GM12878 (cell line): ENCODE data around the gene GABRB1. TPM values are rescaled to one million over a fixed set of nuclear protein-coding genes. Genes with fewer than 3 reads are reported as not detected.

Source experiments
- ATAC-seq: fragments of 200-7000 bp; cut with Tn5 transposase; 3 replicates; pipeline ENCODE4 v1.9.1; 2020; ENCODE audit warnings: mild to moderate bottlenecking, moderate library complexity
- BruUV-seq: library from RNA; stranded (reverse); fragments of 400-500 nt; replicated peaks from 2 replicates; lab custom pipeline; 2021; lab: Mats Ljungman, UMichigan
- CTCF ChIA-PET: fragments of 300-600 bp; sonication (Branson Sonifier 250); formaldehyde crosslinking; extraction: SDS; loops from one replicate; lab custom pipeline; 2021; ENCODE audit warnings: inconsistent platforms; lab: Yijun Ruan, JAX
- POLR2A ChIA-PET: fragments of 350-600 bp; formaldehyde crosslinking; extraction: SDS; loops from one replicate; lab custom pipeline; 2021; ENCODE audit warnings: inconsistent platforms; lab: Charles Lee
- RAD21 ChIA-PET: fragments of 300-600 bp; sonication (Branson Sonifier 250); formaldehyde crosslinking; loops from one replicate; lab custom pipeline; 2023; ENCODE audit warnings: antibody characterized with exemption; ENCODE audit not compliant: unreplicated experiment; lab: Charles Lee
- SMC1A ChIA-PET: fragments of 300-600 bp; sonication (Branson Sonifier 250); formaldehyde crosslinking; loops from one replicate; lab custom pipeline; 2023; ENCODE audit not compliant: unreplicated experiment, uncharacterized antibody; lab: Charles Lee
- DNase-seq: peaks from one replicate; pipeline ENCODE4 v3.0.0-alpha.2; 2011; ENCODE audit warnings: low read depth, low spot score
- FAIRE-seq: peaks from 3 replicates; lab custom pipeline; 2011; peaks lifted over from hg19 to GRCh38; lab: Jason Lieb, UNC
- H2AFZ ChIP-seq: 2 replicates; pipeline ENCODE4 v1.6.0; 2011; ENCODE audit warnings: low read depth, low read length, control low read depth; ENCODE audit not compliant: control insufficient read depth
- H3K27ac ChIP-seq: 2 replicates; pipeline ENCODE4 v1.5.1; 2011; ENCODE audit warnings: control low read depth; ENCODE audit not compliant: control insufficient read depth, insufficient read depth
- H3K27me3 ChIP-seq, 2 experiments: replicated peaks in 1 of 2; 2 replicates each; pipeline versions ENCODE4 v1.6.0 to v1.6.1; 2011; ENCODE audit warnings: low read length in 1 of 2; ENCODE audit not compliant: control insufficient read depth in 2 of 2, insufficient read depth in 2 of 2
- H3K36me3 ChIP-seq, 2 experiments: 2 replicates each; pipeline ENCODE4 v1.5.1; 2011; ENCODE audit warnings: low read length in 1 of 2; ENCODE audit not compliant: control insufficient read depth in 2 of 2, insufficient read depth in 2 of 2
- H3K4me1 ChIP-seq: 2 replicates; pipeline ENCODE4 v1.6.1; 2011; ENCODE audit warnings: mild to moderate bottlenecking, low read length, moderate library complexity, mixed read lengths; ENCODE audit not compliant: control insufficient read depth, insufficient read depth
- H3K4me2 ChIP-seq: 2 replicates; pipeline ENCODE4 v1.6.0; 2011; ENCODE audit warnings: control low read depth; ENCODE audit not compliant: control insufficient read depth, insufficient read depth
- H3K4me3 ChIP-seq: fragments of 200-600 bp; sonication (generic); 2 replicates; pipeline ENCODE4 v1.5.1; 2016
- H3K79me2 ChIP-seq: 2 replicates; pipeline ENCODE4 v1.6.0; 2011; ENCODE audit warnings: low read length; ENCODE audit not compliant: control insufficient read depth, insufficient read depth
- H3K9ac ChIP-seq: 2 replicates; pipeline ENCODE4 v1.8.0; 2011; ENCODE audit warnings: low read length, control low read depth, mixed read lengths; ENCODE audit not compliant: control insufficient read depth, insufficient read depth
- H3K9me3 ChIP-seq: replicated peaks from 3 replicates; pipeline ENCODE4 v1.5.1; 2011; ENCODE audit warnings: mild to moderate bottlenecking, low read length; ENCODE audit not compliant: control insufficient read depth, insufficient read depth
- H4K20me1 ChIP-seq: 2 replicates; pipeline ENCODE4 v1.6.0; 2011; ENCODE audit not compliant: control insufficient read depth, insufficient read depth
- ASH2L ChIP-seq: fragments of 300-600, 200-600 bp; sonication (generic); IDR thresholded peaks from 2 replicates; pipeline ENCODE4 v1.6.1; 2017; ENCODE audit warnings: low read depth, mild to moderate bottlenecking, borderline replicate concordance
- BHLHE40 ChIP-seq, 2 experiments: fragments of 450-650 bp in 1 of 2; IDR thresholded peaks; 2 replicates each; pipeline ENCODE4 v1.6.1; 2011 to 2017; ENCODE audit warnings: low read depth in 2 of 2, borderline replicate concordance in 1 of 2, improper control_type of control experiment in 1 of 2, low read length in 1 of 2, mild to moderate bottlenecking in 1 of 2
- FOXK2 ChIP-seq: fragments of 450-650 bp; IDR thresholded peaks from 2 replicates; pipeline ENCODE4 v1.6.1; 2017; ENCODE audit warnings: mild to moderate bottlenecking, moderate library complexity
- HCFC1 ChIP-seq: fragments of 150-350 bp; IDR thresholded peaks from 2 replicates; pipeline ENCODE4 v1.6.1; 2014; ENCODE audit warnings: low read length
- HDGF ChIP-seq: fragments of 450-650 bp; IDR thresholded peaks from 2 replicates; pipeline ENCODE4 v1.6.1; 2016; ENCODE audit warnings: antibody characterized with exemption
- IKZF1 ChIP-seq: fragments of 450-650 bp; conservative IDR thresholded peaks from 2 replicates; pipeline ENCODE4 v1.6.1; 2017; ENCODE audit warnings: antibody characterized with exemption, mild to moderate bottlenecking
- MEF2A ChIP-seq: IDR thresholded peaks from 2 replicates; pipeline ENCODE4 v1.6.1; 2011; ENCODE audit warnings: low read depth, mild to moderate bottlenecking, low read length, moderate library complexity; ENCODE audit not compliant: insufficient read depth
- NR2C2 ChIP-seq: IDR thresholded peaks from 2 replicates; pipeline ENCODE4 v1.6.1; 2011; ENCODE audit warnings: borderline replicate concordance, low read depth; ENCODE audit not compliant: control insufficient read depth, insufficient read length
- PAX5 ChIP-seq: IDR thresholded peaks from 2 replicates; pipeline ENCODE4 v1.6.1; 2011; ENCODE audit warnings: low read depth, low read length, borderline replicate concordance
- PML ChIP-seq: IDR thresholded peaks from 2 replicates; pipeline ENCODE4 v1.6.1; 2012; ENCODE audit warnings: low read length, inconsistent platforms
- POLR2AphosphoS2 ChIP-seq: IDR thresholded peaks from 2 replicates; pipeline ENCODE4 v1.6.1; 2011; ENCODE audit warnings: low read depth, mild to moderate bottlenecking, low read length, improper control_type of control experiment, moderate library complexity
- RB1 ChIP-seq: fragments of 450-650 bp; formaldehyde crosslinking; IDR thresholded peaks from 2 replicates; pipeline ENCODE4 v1.6.1; 2017; ENCODE audit warnings: mild to moderate bottlenecking, borderline replicate concordance
- SIN3A ChIP-seq: IDR thresholded peaks from 2 replicates; pipeline ENCODE4 v1.6.1; 2012; ENCODE audit warnings: low read depth, low read length, improper control_type of control experiment
- WGBS: methylation state at CpG from one replicate; pipeline ENCODE4 v1.1.6; 2016; ENCODE audit warnings: low lambda C conversion rate; ENCODE audit not compliant: insufficient replicate concordance, insufficient coverage; ENCODE audit errors: missing lambda C conversion rate; 5-methylcytosine and 5-hydroxymethylcytosine counted together
- in situ Hi-C: fragments of 300-500 bp; cut with MboI; formaldehyde crosslinking; loops from 9 replicates; pipeline ENCODE4 v1.14.3; 2018; ENCODE audit warnings: mixed read lengths
- intact Hi-C: fragments of 100-400 bp; cut with micrococcal nuclease; formaldehyde crosslinking; loops from one replicate; pipeline ENCODE4 v1.14.2; 2022; ENCODE audit not compliant: unreplicated experiment
- polyA plus RNA-seq, 11 experiments: library from polyadenylated mRNA; depleted of rRNA in 4 of 11; unstranded in 6 of 11; stranded (reverse) in 5 of 11; fragments of >200 nt; fragmentation: Nextera tagmentation in 4 of 11; fragmentation: Illumina TruSeq in 1 of 11; extraction: Ambion mirVana in 4 of 11; extraction: Trizol in 1 of 11; gene quantifications; 1 replicate in 1 of 11; 2 replicates in 10 of 11; pipeline versions ENCODE4 v1.2.1 to v1.2.3, GENCODE V29; 2011 to 2016; ENCODE audit warnings: inconsistent platforms in 2 of 11, missing spikeins in 2 of 11, low read depth in 1 of 11
- total RNA-seq, 4 experiments: library from RNA; depleted of rRNA in 3 of 4; stranded (reverse); fragments of >200 nt in 3 of 4; fragmentation: Illumina TruSeq in 1 of 4; extraction: Trizol in 1 of 4; gene quantifications; 2 replicates each; pipeline versions ENCODE4 v1.2.1 to v1.2.3, GENCODE V29; 2013 to 2021
- TF ChIP-seq, protein P1 (sequence below): fragments of 450-650 bp; IDR thresholded peaks from 2 replicates; pipeline ENCODE4 v1.6.1; 2016; ENCODE audit warnings: mild to moderate bottlenecking
- TF ChIP-seq, protein P2 (sequence below): fragments of 450-650 bp; IDR thresholded peaks from 2 replicates; pipeline ENCODE4 v1.6.1; 2017; ENCODE audit warnings: mild to moderate bottlenecking
- TF ChIP-seq, protein P3 (sequence below): fragments of 150-350 bp; IDR thresholded peaks from 2 replicates; pipeline ENCODE4 v1.6.1; 2016; ENCODE audit warnings: low read depth, low read length

GABRB1 gene
- total and polyA plus RNA-seq, 10 of the 15 experiments (the other 5 are each of a cell fraction or from before 2014, with no cell fraction given), result 0.13 to 0.92 TPM; not detected in 8

DNA sequence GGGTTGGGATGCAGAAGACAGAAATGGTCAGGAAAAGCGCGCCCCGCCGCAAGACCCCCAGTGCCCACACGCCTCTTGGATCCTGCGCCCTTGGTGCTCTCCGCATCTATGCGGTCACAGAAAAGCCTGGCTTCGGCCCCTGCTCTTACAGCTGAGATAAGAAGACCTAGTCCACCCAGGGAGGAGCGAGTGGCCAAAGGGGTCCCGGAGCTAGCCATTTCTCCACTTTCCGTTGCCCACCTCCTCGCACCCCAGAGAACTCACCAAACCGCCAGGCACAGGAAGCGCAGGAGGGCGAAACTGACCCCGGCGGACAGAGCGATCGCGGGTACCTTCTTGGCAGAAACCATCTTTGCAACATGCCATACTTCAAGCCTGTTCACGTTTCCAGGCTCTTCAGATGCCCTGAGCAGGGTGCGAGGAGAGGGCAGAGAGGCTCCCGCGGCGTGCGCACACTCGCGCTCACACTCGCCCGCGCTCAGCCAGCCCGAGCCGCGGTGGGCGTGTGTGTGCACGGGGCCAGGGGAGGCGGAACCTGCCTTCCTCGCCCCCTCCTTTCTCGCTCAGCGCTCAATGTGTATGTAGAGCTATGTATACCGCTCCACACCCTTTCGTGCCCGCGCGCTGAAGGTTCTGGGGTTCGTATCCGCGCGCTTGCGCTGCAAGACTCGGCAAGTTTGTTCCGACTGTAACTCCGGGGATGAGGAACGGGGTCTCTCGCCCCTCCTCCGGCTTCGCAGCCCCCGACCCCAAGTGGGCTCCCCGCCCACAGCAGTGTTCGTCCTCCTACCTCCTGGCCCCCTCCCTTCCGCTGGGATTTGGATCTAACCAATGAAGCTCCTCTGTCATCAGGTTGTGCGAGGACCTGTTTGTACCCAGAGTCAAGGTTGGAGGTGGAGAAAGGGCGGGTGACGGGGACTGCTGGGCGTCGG, 38.0 kb upstream of the GABRB1 start, which contains the start of gene GABRA4:
GABRA4 (minus strand) TSS at position 507 of the 932 bp plus-strand sequence; CDS start at position 350, 157 bp downstream.
- peak within 1 kb of the TSS; percentile 1; the same call in 1 of the 2 replicates for H3K4me2 ChIP-seq
- TF ChIP-seq POLR2AphosphoS2 (no peak), IKZF1 (0 out of 2 replicates have a peak, but pooled peaks have one; percentile 21), ASH2L (no peak), MEF2A (no peak), BHLHE40 (IDR thresholded peaks at IDR 0.05; ENCODE audit: borderline replicate concordance in 1 of 2, low read depth in 2 of 2, low read length in 1 of 2) (peak in 1 of 2 experiments; percentile 50; a peak in 1 of 4 replicates), RB1 (no peak), HDGF (no peak), SIN3A (no peak), PML (no peak), HCFC1 (no peak), NR2C2 (no peak), FOXK2 (no peak), PAX5 (no peak)
- TF ChIP-seq, protein P1, sequence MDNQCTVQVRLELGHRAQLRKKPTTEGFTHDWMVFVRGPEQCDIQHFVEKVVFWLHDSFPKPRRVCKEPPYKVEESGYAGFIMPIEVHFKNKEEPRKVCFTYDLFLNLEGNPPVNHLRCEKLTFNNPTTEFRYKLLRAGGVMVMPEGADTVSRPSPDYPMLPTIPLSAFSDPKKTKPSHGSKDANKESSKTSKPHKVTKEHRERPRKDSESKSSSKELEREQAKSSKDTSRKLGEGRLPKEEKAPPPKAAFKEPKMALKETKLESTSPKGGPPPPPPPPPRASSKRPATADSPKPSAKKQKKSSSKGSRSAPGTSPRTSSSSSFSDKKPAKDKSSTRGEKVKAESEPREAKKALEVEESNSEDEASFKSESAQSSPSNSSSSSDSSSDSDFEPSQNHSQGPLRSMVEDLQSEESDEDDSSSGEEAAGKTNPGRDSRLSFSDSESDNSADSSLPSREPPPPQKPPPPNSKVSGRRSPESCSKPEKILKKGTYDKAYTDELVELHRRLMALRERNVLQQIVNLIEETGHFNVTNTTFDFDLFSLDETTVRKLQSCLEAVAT, result peak; percentile 57; the same call in 1 of the 2 replicates
- TF ChIP-seq, protein P2, sequence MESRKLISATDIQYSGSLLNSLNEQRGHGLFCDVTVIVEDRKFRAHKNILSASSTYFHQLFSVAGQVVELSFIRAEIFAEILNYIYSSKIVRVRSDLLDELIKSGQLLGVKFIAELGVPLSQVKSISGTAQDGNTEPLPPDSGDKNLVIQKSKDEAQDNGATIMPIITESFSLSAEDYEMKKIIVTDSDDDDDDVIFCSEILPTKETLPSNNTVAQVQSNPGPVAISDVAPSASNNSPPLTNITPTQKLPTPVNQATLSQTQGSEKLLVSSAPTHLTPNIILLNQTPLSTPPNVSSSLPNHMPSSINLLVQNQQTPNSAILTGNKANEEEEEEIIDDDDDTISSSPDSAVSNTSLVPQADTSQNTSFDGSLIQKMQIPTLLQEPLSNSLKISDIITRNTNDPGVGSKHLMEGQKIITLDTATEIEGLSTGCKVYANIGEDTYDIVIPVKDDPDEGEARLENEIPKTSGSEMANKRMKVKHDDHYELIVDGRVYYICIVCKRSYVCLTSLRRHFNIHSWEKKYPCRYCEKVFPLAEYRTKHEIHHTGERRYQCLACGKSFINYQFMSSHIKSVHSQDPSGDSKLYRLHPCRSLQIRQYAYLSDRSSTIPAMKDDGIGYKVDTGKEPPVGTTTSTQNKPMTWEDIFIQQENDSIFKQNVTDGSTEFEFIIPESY, result peak; percentile 57; the same call in 1 of the 2 replicates
- TF ChIP-seq, protein P3, sequence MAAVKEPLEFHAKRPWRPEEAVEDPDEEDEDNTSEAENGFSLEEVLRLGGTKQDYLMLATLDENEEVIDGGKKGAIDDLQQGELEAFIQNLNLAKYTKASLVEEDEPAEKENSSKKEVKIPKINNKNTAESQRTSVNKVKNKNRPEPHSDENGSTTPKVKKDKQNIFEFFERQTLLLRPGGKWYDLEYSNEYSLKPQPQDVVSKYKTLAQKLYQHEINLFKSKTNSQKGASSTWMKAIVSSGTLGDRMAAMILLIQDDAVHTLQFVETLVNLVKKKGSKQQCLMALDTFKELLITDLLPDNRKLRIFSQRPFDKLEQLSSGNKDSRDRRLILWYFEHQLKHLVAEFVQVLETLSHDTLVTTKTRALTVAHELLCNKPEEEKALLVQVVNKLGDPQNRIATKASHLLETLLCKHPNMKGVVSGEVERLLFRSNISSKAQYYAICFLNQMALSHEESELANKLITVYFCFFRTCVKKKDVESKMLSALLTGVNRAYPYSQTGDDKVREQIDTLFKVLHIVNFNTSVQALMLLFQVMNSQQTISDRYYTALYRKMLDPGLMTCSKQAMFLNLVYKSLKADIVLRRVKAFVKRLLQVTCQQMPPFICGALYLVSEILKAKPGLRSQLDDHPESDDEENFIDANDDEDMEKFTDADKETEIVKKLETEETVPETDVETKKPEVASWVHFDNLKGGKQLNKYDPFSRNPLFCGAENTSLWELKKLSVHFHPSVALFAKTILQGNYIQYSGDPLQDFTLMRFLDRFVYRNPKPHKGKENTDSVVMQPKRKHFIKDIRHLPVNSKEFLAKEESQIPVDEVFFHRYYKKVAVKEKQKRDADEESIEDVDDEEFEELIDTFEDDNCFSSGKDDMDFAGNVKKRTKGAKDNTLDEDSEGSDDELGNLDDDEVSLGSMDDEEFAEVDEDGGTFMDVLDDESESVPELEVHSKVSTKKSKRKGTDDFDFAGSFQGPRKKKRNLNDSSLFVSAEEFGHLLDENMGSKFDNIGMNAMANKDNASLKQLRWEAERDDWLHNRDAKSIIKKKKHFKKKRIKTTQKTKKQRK, result no peak

More for the DNA sequence above, 38.0 kb upstream of the GABRB1 start, which contains the start of gene GABRA4:
- no peak within 1 kb of the TSS for H3K27ac ChIP-seq
- peaks cover 6 to 9% of the 10 kb centered on the region in 2 experiments for H3K27me3 ChIP-seq
- H2AFZ ChIP-seq, result peak within 1 kb of the TSS; percentile 15; the same call in 1 of the 2 replicates
- peak; percentile 71 for ATAC-seq
- RAD21 ChIA-PET, result interaction anchor here (0.9 to 3.0 kb wide), 7 partner anchors 11 to 56 kb away, joined by 3 to 14 read pairs (median 6); no protein-coding TSS in a partner anchor
- no TSS peak for BruUV-seq
- SMC1A ChIA-PET, result interaction anchor here (1.3 to 15.2 kb wide), 8 partner anchors 13 to 60 kb away, joined by 3 to 132 read pairs (median 8); no protein-coding TSS in a partner anchor
- POLR2A ChIA-PET, result interaction anchor here (0.7 to 2.4 kb wide), 5 partner anchors 11 to 17 kb away, joined by 3 to 10 read pairs (median 3); no protein-coding TSS in a partner anchor
- H3K4me3 ChIP-seq, result no peak within 1 kb of the TSS
- no peaks in the 10 kb centered on the region for H3K4me1 ChIP-seq
- H3K9ac ChIP-seq, result no peak within 1 kb of the TSS
- H3K36me3 ChIP-seq, result no peaks in the 10 kb centered on the region
- no peak for FAIRE-seq
- 35% methylated on average over 49 of the region's 67 CpGs for WGBS
- intact Hi-C loops, result no loop called here
- H4K20me1 ChIP-seq, result no peaks in the 10 kb centered on the region
- no peak for DNase-seq
- H3K9me3 ChIP-seq, result no peaks in the 10 kb centered on the region
- CTCF ChIA-PET, result interaction anchor here (1.2 to 1.5 kb wide), 3 partner anchors 12 to 129 kb away, joined by 3 to 4 read pairs (median 3); no protein-coding TSS in a partner anchor
- H3K79me2 ChIP-seq, result no peaks in the 10 kb centered on the region
- in situ Hi-C loops, result no loop called here
